Esophagus muscularis mucosa (tissue), 4 donors: ENCODE measurements around the gene COL6A3. TPM values are rescaled to one million over a fixed set of nuclear protein-coding genes. Genes with fewer than 3 reads are reported as not detected.

Source experiments
- DNase-seq: peaks from one replicate; pipeline ENCODE4 v3.0.0-alpha.2; 2017; ENCODE audit errors: extremely low spot score
- H3K27ac ChIP-seq, 4 donors: fragments of 200-600 bp; sonication (generic); replicated peaks in 1 of 4; 1 replicate in 3 of 4; 2 replicates in 1 of 4; pipeline ENCODE4 v1.5.1; 2016 to 2019; ENCODE audit warnings: mild to moderate bottlenecking in 1 of 4
- H3K27me3 ChIP-seq, 4 donors: fragments of 200-600 bp; sonication (generic); one replicate each; pipeline versions ENCODE4 v1.5.1 to v1.6.0; 2016 to 2019
- H3K36me3 ChIP-seq, 4 donors: fragments of 200-600 bp; sonication (generic); one replicate each; pipeline ENCODE4 v1.5.1; 2016 to 2019
- H3K4me1 ChIP-seq, 4 donors: fragments of 200-600 bp; sonication (generic); one replicate each; pipeline ENCODE4 v1.5.1; 2016 to 2019
- H3K4me3 ChIP-seq, 4 donors: fragments of 200-600 bp; sonication (generic); 1 replicate in 2 of 4; 2 replicates in 2 of 4; pipeline ENCODE4 v1.5.1; 2016 to 2019; ENCODE audit warnings: mild to moderate bottlenecking in 4 of 4, moderate library complexity in 1 of 4
- H3K9me3 ChIP-seq, 4 donors: fragments of 200-600 bp; sonication (generic); 1 replicate in 3 of 4; 2 replicates in 1 of 4; pipeline ENCODE4 v1.5.1; 2016 to 2019
- CTCF ChIP-seq, 3 experiments: fragments of 200-600 bp in 2 of 3; fragments of 450-650 bp in 1 of 3; sonication (generic) in 2 of 3; IDR thresholded peaks; one replicate each; pipeline ENCODE4 v1.5.1; 2017 to 2019; ENCODE audit warnings: antibody characterized with exemption in 3 of 3, mild to moderate bottlenecking in 2 of 3, moderate library complexity in 1 of 3
- EP300 ChIP-seq: sonication (generic); formaldehyde crosslinking; IDR thresholded peaks from one replicate; pipeline ENCODE4 v1.6.1; 2017; ENCODE audit warnings: antibody characterized with exemption
- POLR2A ChIP-seq: fragments of 450-650 bp; IDR thresholded peaks from one replicate; pipeline ENCODE4 v1.6.1; 2017; ENCODE audit warnings: antibody characterized with exemption, moderate library complexity, mild to moderate bottlenecking, low read depth
- POLR2AphosphoS5 ChIP-seq, 2 donors: sonication (generic); formaldehyde crosslinking; IDR thresholded peaks; one replicate each; pipeline ENCODE4 v1.6.1; 2017; ENCODE audit warnings: antibody characterized with exemption in 2 of 2
- WGBS: methylation state at CpG from one replicate; pipeline ENCODE4 v1.1.5; 2018; 5-methylcytosine and 5-hydroxymethylcytosine counted together
- intact Hi-C: fragments of 100-400 bp; cut with DNase I; formaldehyde crosslinking; loops from one replicate; pipeline ENCODE4 v1.15.1; 2023
- total RNA-seq, 4 donors: library from RNA; depleted of rRNA; stranded (reverse); fragments of >200 nt; gene quantifications; one replicate each; pipeline versions ENCODE4 v1.1.0 to v1.2.1, GENCODE V29; 2016

COL6A3 gene
- total RNA-seq, 4 donors from 2014 or later: 96.2 to 350 (median 192) TPM

DNA sequence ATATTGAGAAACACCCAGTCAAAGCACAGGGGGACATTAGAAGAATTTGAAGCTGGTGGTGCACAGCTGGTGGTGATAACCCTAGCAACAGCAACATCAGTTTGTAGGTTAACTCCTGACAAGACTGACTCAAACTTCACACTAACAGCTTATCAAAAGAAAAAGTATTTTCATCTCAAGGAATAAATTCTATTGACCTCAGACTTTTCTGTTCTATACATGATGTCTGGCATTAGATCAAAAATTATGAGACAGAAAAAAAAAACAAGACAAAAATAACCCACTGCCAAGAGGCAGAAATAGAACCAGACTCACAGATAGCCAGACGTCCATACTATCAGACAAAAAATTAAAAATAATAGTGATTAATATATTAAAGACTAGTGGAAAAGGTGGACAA, 126.1 kb downstream of the COL6A3 start:
- Histone ChIP-seq H3K27me3 (no peaks in the 10 kb centered on the region), H3K4me3 (no peak overlapping the region), H3K27ac (no peak overlapping the region), H3K36me3 (no peaks in the 10 kb centered on the region), H3K9me3 (peaks cover 0 to 4% (median 2%) of the 10 kb centered on the region in 4 donors), H3K4me1 (peaks cover 15 to 44% (median 40%) of the 10 kb centered on the region in 4 donors)
- TF ChIP-seq POLR2A: no peak
- DNase-seq: no peak
- 47% methylated on average over 1 of the region's 1 CpG for WGBS
- intact Hi-C loops: no loop called here

GRCh38 chr2:237283131-237283928, 130.6 kb downstream of the COL6A3 start:
- Histone ChIP-seq H3K4me1 (peaks cover 0 to 46% (median 35%) of the 10 kb centered on the region in 4 donors), H3K27ac (peak overlapping the region in 1 of 4 donors; percentile 47), H3K27me3 (no peaks in the 10 kb centered on the region), H3K4me3 (no peak overlapping the region), H3K36me3 (no peaks in the 10 kb centered on the region), H3K9me3 (no peaks in the 10 kb centered on the region)
- 70% methylated on average over 4 of the region's 4 CpGs for WGBS
- intact Hi-C loops: no loop called here
- TF ChIP-seq POLR2AphosphoS5 (IDR thresholded peaks at IDR 0.05) (no peak), EP300 (no peak), CTCF (IDR thresholded peaks at IDR 0.05) (no peak)
- DNase-seq: no peak

- H3K4me1 ChIP-seq: peaks cover 0 to 52% (median 39%) of the 10 kb centered on the region in 4 donors
- H3K9me3 ChIP-seq: no peaks in the 10 kb centered on the region
- intact Hi-C loops: no loop called here
- H3K27me3 ChIP-seq: no peaks in the 10 kb centered on the region
- DNase-seq: no peak
- TF ChIP-seq POLR2AphosphoS5 (IDR thresholded peaks at IDR 0.05): no peak
- no peak for TF ChIP-seq EP300
- TF ChIP-seq CTCF (IDR thresholded peaks at IDR 0.05): no peak
- no peak for TF ChIP-seq POLR2A
- peak overlapping the region in 1 of 4 donors; percentile 47 for H3K27ac ChIP-seq
- WGBS: 93% methylated on average over 1 of the region's 1 CpG
- no peak overlapping the region for H3K4me3 ChIP-seq
- no peaks in the 10 kb centered on the region for H3K36me3 ChIP-seq
Measured at GRCh38 chr2:237282568-237283128, 131.3 kb downstream of the COL6A3 start.

DNA sequence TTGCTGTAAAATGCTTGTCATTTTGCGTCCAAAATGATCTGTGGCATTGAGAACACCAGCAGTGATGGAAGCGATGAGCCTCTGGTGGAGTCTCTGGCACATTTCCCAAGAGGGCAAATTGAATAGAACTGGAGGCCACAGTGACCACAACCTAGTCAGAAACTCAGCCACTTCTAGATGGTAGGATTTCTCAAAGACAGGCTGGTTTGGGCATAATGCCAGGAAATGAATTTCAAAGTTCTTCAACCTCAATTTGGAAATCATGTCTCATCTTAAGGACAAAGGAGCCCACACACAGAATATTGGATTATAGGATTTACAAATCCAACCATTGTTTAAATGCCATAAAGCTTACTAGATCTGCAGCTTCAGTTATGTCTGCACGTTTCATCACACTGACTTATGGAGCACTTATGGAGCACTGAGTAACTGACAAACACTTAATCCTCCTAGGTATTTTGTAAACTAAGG, 132.1 kb downstream of the COL6A3 start:
- TF ChIP-seq EP300 (no peak), POLR2A (no peak), POLR2AphosphoS5 (IDR thresholded peaks at IDR 0.05) (no peak), CTCF (IDR thresholded peaks at IDR 0.05) (no peak)
- no peaks in the 10 kb centered on the region for H3K36me3 ChIP-seq
- DNase-seq: no peak
- intact Hi-C loops: no loop called here
- no peaks in the 10 kb centered on the region for H3K9me3 ChIP-seq
- no peak overlapping the region for H3K4me3 ChIP-seq
- no peaks in the 10 kb centered on the region for H3K27me3 ChIP-seq
- H3K4me1 ChIP-seq: peaks cover 0 to 52% (median 38%) of the 10 kb centered on the region in 4 donors
- 66% methylated on average over 3 of the region's 3 CpGs for WGBS
- H3K27ac ChIP-seq: peak overlapping the region in 3 of 4 donors; percentile 0 to 47 (median 14)

GRCh38 chr2:237280939-237281338, 133.0 kb downstream of the COL6A3 start:
- Histone ChIP-seq H3K36me3 (no peaks in the 10 kb centered on the region), H3K4me1 (peaks cover 0 to 52% (median 38%) of the 10 kb centered on the region in 4 donors), H3K9me3 (no peaks in the 10 kb centered on the region), H3K27me3 (no peaks in the 10 kb centered on the region), H3K27ac (peak overlapping the region in 3 of 4 donors; percentile 77 to 80 (median 79)), H3K4me3 (no peak overlapping the region)
- DNase-seq: no peak
- 86% methylated on average over 8 of the region's 8 CpGs for WGBS
- intact Hi-C loops: no loop called here
- TF ChIP-seq POLR2A (no peak), EP300 (no peak), CTCF (IDR thresholded peaks at IDR 0.05) (no peak), POLR2AphosphoS5 (IDR thresholded peaks at IDR 0.05) (no peak)
